Prostate gland (tissue), 2 donors: Measurements from ENCODE around the gene DPYSL5.

Experiments used
- POLR2A ChIP-seq: fragments of 450-650 bp; IDR thresholded peaks from one replicate; pipeline ENCODE4 v1.6.1; 2016; ENCODE audit warnings: antibody characterized with exemption, mild to moderate bottlenecking
- POLR2AphosphoS5 ChIP-seq: sonication (generic); formaldehyde crosslinking; IDR thresholded peaks from one replicate; pipeline ENCODE4 v1.6.1; 2017; ENCODE audit warnings: antibody characterized with exemption
- TF ChIP-seq, protein P1 (sequence below), 4 experiments: fragments of 200-600 bp in 2 of 4; fragments of 450-650 bp in 2 of 4; sonication (generic) in 2 of 4; IDR thresholded peaks; 1 replicate in 3 of 4; 2 replicates in 1 of 4; pipeline ENCODE4 v1.5.1; 2016 to 2019; ENCODE audit warnings: antibody characterized with exemption in 4 of 4, mild to moderate bottlenecking in 2 of 4, moderate library complexity in 2 of 4

DNA sequence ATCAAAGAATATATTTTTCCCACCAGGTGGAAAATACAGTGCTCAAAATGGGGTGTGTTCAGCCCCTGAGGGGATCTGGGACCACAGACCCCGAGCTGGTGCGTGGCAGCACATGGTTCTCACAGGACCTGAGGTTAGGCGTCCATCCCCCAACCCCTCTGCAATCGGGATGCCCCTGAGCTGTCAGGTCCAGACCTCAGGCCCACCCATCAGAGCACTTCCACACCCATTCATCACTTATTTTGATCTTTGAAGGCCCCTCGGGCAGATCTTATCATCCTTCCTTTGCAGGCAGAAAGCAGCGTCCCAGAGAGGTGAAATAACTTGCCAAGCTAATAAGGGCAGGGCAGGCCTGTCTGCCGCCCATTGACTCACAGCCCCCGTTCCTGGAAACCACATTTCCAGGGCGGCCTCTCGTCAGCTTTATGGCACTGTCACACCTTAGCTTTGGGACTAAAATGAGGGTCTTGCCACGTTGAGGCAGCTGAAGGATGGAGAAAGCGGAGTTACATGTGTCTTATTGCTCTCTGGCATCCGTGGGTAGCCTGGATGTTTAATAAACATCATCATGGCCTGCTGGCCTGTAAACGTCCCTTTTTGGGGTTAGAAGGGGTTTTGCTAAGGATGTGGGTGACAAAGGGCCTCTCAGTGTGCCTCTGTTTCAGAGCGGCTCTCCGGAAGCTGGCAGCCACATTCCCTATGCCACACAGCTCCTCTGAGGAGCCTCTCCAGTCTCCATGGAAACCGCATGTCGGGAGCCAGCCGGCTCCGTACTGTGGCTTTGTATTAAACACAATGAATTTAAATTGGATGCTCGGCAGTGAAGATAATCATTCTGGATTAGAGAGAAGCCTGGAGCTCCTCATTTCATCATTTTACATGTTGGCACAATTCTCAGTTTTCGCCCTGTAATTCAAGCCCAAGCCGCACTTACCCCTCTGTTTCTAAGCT lies 64.3 kb downstream of the DPYSL5 start:
- TF ChIP-seq, protein P1, sequence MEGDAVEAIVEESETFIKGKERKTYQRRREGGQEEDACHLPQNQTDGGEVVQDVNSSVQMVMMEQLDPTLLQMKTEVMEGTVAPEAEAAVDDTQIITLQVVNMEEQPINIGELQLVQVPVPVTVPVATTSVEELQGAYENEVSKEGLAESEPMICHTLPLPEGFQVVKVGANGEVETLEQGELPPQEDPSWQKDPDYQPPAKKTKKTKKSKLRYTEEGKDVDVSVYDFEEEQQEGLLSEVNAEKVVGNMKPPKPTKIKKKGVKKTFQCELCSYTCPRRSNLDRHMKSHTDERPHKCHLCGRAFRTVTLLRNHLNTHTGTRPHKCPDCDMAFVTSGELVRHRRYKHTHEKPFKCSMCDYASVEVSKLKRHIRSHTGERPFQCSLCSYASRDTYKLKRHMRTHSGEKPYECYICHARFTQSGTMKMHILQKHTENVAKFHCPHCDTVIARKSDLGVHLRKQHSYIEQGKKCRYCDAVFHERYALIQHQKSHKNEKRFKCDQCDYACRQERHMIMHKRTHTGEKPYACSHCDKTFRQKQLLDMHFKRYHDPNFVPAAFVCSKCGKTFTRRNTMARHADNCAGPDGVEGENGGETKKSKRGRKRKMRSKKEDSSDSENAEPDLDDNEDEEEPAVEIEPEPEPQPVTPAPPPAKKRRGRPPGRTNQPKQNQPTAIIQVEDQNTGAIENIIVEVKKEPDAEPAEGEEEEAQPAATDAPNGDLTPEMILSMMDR (IDR thresholded peaks at IDR 0.05): no peak
- TF ChIP-seq POLR2AphosphoS5 (no peak), POLR2A (no peak)
